Endodermal cell (in vitro differentiated cells): ENCODE measurements around the gene MYH9. TPM values are rescaled to one million over a fixed set of nuclear protein-coding genes. Genes with fewer than 3 reads are reported as not detected.
A peak's percentile ranks its signal among the peaks of the same experiment; 100 is the strongest.

ENCODE experiments used
- DNase-seq: peaks from one replicate; pipeline ENCODE4 v3.0.0-alpha.2; 2017
- H3K27ac ChIP-seq: 2 replicates; pipeline ENCODE4 v1.5.1; 2013; ENCODE audit warnings: mild to moderate bottlenecking, low read depth, low read length, moderate library complexity
- H3K27me3 ChIP-seq: 2 replicates; pipeline ENCODE4 v1.6.1; 2013; ENCODE audit warnings: mild to moderate bottlenecking, low read length, moderate library complexity; ENCODE audit not compliant: insufficient read depth, control insufficient read depth, poor library complexity, severe bottlenecking
- H3K36me3 ChIP-seq: 2 replicates; pipeline ENCODE4 v1.7.0; 2013; ENCODE audit warnings: mild to moderate bottlenecking, low read length, moderate library complexity; ENCODE audit not compliant: control insufficient read depth, insufficient read depth
- H3K4me1 ChIP-seq: one replicate; pipeline ENCODE4 v1.7.0; 2013; ENCODE audit warnings: low read length; ENCODE audit not compliant: control insufficient read depth, insufficient read depth
- H3K4me3 ChIP-seq: 2 replicates; pipeline ENCODE4 v1.5.1; 2013; ENCODE audit warnings: mild to moderate bottlenecking, low read length, moderate library complexity
- H3K9ac ChIP-seq: 2 replicates; pipeline ENCODE4 v1.6.1; 2013; ENCODE audit warnings: mild to moderate bottlenecking, low read length, moderate library complexity; ENCODE audit not compliant: poor library complexity, severe bottlenecking; ENCODE audit errors: extremely low read depth
- H3K9me3 ChIP-seq: 2 replicates; pipeline ENCODE4 v1.6.1; 2013; ENCODE audit warnings: mild to moderate bottlenecking, low read length, moderate library complexity; ENCODE audit not compliant: control insufficient read depth
- H3K27ac Mint-ChIP-seq: 2 replicates; pipeline ENCODE4 v1.8.0; 2020; ENCODE audit warnings: mixed read lengths
- H3K27me3 Mint-ChIP-seq: 2 replicates; pipeline ENCODE4 v1.8.0; 2021; ENCODE audit warnings: mild to moderate bottlenecking, mixed read lengths; ENCODE audit not compliant: insufficient read depth
- H3K36me3 Mint-ChIP-seq: 2 replicates; pipeline ENCODE4 v1.8.0; 2020; ENCODE audit warnings: low read depth, mixed read lengths
- H3K4me1 Mint-ChIP-seq: 2 replicates; pipeline ENCODE4 v1.8.0; 2020; ENCODE audit warnings: mixed read lengths
- H3K4me3 Mint-ChIP-seq: 2 replicates; pipeline ENCODE4 v1.8.0; 2020; ENCODE audit warnings: mild to moderate bottlenecking, moderate library complexity, mixed read lengths
- H3K9me3 Mint-ChIP-seq: 2 replicates; pipeline ENCODE4 v1.8.0; 2020; ENCODE audit warnings: mild to moderate bottlenecking, mixed read lengths
- CTCF ChIP-seq: fragments of 200-600 bp; sonication (generic); conservative IDR thresholded peaks from 2 replicates; pipeline ENCODE4 v1.5.0; 2021; ENCODE audit warnings: antibody characterized with exemption, mild to moderate bottlenecking
- WGBS, 2 experiments: methylation state at CpG; one replicate each; pipeline versions ENCODE4 v1.1.5 to v1.1.7; 2013; ENCODE audit warnings: missing lambda C conversion rate in 2 of 2, mixed read lengths in 1 of 2; ENCODE audit not compliant: insufficient coverage in 1 of 2, insufficient read length in 1 of 2; 5-methylcytosine and 5-hydroxymethylcytosine counted together
- total RNA-seq, 2 donors: library from RNA; stranded (reverse); fragmentation: NEBNext Ultra II Directional in 1 of 2; extraction: Animal tissue kit (Norgen Biotek cat#: 25700) in 1 of 2; gene quantifications; 2 replicates in 1 of 2; 3 replicates in 1 of 2; pipeline ENCODE4 v1.2.1, GENCODE V29; 2021

Gene MYH9
- total RNA-seq, 2 donors from 2014 or later: 270 to 288 TPM

- Histone ChIP-seq H3K36me3 (no peaks in the 10 kb centered on the region), H3K4me1 (peaks cover 3% of the 10 kb centered on the region), H3K27me3 (no peaks in the 10 kb centered on the region), H3K9me3 (no peaks in the 10 kb centered on the region), H3K27ac (no peak overlapping the region), H3K9ac (no peak overlapping the region), H3K4me3 (peak overlapping the region; percentile 78)
- no peaks in the 10 kb centered on the region for H3K27me3 Mint-ChIP-seq
- H3K9me3 Mint-ChIP-seq: no peaks in the 10 kb centered on the region
- peak overlapping the region; percentile 86 for H3K4me3 Mint-ChIP-seq
- peak overlapping the region; percentile 99 for H3K27ac Mint-ChIP-seq
- no peak for DNase-seq
- H3K4me1 Mint-ChIP-seq: peaks cover 10% of the 10 kb centered on the region
- TF ChIP-seq CTCF: no peak
- no peaks in the 10 kb centered on the region for H3K36me3 Mint-ChIP-seq
- WGBS, 2 experiments: 83 to 100% methylated on average over 1 to 2 of the region's 2 CpGs
Measured at GRCh38 chr22:36409056-36409455, 21.3 kb upstream of the MYH9 start.

DNA sequence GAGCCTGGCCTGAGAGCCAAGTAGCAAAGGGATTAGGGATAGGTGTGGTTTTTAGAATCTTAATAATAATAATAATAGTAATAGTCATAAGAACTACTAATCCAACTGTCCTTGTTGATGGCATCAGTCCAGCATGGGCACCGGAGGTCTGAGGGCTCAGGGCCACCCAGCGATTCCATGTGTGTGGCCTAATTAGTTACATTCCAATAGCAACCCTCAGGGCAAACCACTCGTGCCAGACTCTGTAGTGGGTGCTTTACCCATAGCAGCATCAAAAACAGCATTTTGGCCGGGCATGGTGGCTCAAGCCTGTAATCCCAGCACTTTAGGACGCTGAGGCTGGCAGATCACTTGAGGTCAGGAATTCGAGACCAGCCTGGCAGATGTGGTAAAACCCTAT lies 19.0 kb upstream of the MYH9 start:
- no peak overlapping the region for H3K4me3 ChIP-seq
- no peaks in the 10 kb centered on the region for H3K9me3 ChIP-seq
- H3K9me3 Mint-ChIP-seq: no peaks in the 10 kb centered on the region
- no peaks in the 10 kb centered on the region for H3K27me3 ChIP-seq
- H3K36me3 ChIP-seq: no peaks in the 10 kb centered on the region
- WGBS, 2 experiments: 93 to 96% methylated on average over 6 of the region's 6 CpGs
- H3K4me1 ChIP-seq: peaks cover 3% of the 10 kb centered on the region
- peaks cover 10% of the 10 kb centered on the region for H3K4me1 Mint-ChIP-seq
- no peak overlapping the region for H3K4me3 Mint-ChIP-seq
- TF ChIP-seq CTCF: no peak
- no peak for DNase-seq
- no peaks in the 10 kb centered on the region for H3K36me3 Mint-ChIP-seq
- H3K9ac ChIP-seq: no peak overlapping the region
- H3K27me3 Mint-ChIP-seq: no peaks in the 10 kb centered on the region
- H3K27ac ChIP-seq: no peak overlapping the region
- H3K27ac Mint-ChIP-seq: no peak overlapping the region

DNA sequence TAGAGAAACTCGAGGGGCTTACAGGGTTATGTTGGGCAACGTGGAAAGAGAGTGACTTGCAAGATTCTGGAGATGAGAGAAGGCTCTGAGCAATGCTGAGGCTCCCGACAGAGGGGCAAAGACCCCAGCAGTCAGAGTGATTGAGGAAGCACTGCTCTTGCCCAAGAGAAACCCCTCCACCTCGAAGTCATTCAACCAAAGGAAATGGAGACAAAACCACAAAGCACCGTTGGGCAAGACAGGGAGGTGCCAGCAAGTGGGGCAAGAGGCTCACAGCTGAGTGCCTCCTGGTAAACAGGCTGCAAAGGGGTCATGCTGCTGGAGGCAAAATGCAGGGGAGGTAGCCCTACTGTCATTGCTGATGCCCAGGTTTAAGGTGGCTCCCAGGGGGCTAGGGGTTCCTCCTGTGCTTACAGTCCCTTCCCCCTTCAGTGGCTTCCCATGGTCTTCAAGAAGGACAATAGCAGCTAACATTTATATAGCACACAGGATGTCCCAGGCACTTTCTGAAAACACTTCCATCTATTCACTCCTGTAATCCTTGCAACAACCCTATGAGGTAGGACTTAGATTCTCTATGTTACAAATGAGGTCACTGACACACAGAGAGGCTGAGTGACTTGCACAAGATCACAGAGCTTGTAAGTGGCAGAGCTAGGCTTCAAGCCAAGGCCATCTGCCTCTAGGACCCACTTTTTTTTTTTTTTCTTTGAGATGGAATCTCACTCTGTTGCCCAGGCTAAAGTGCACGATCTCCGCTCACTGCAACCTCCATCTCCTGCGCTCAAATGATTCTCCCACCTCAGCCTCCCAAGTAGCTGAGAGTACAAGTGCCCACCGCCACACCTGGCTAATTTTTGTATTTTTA lies 18.1 kb upstream of the MYH9 start:
- Histone ChIP-seq H3K27ac (no peak overlapping the region), H3K4me1 (peaks cover 3% of the 10 kb centered on the region), H3K9me3 (no peaks in the 10 kb centered on the region), H3K36me3 (no peaks in the 10 kb centered on the region), H3K27me3 (no peaks in the 10 kb centered on the region), H3K9ac (no peak overlapping the region), H3K4me3 (no peak overlapping the region)
- Mint-ChIP-seq H3K9me3 (no peaks in the 10 kb centered on the region), H3K4me1 (peaks cover 10% of the 10 kb centered on the region), H3K36me3 (no peaks in the 10 kb centered on the region), H3K4me3 (no peak overlapping the region), H3K27me3 (no peaks in the 10 kb centered on the region), H3K27ac (no peak overlapping the region)
- no peak for DNase-seq
- TF ChIP-seq CTCF: no peak
- WGBS, 2 experiments: 75 to 84% methylated on average over 7 to 9 of the region's 9 CpGs
